Stimulated activated CD8-positive, alpha-beta memory T cell treated with anti-CD3 and anti-CD28 coated beads, Interleukin-2, amount 100 ng/mL, for 48 hours (primary cell): Measurements from ENCODE around the gene RNF145.
"Not testable (repeated sequence)": the region's sequence is repeated elsewhere in the genome, so short reads cannot be mapped to it uniquely, and the experiment has no call there.

Experiments used
- DNase-seq, 2 donors: peaks; one replicate each; pipeline ENCODE4 v3.0.0-alpha.2; 2020; ENCODE audit warnings: low read depth in 2 of 2

The RNF145 gene, protein sequence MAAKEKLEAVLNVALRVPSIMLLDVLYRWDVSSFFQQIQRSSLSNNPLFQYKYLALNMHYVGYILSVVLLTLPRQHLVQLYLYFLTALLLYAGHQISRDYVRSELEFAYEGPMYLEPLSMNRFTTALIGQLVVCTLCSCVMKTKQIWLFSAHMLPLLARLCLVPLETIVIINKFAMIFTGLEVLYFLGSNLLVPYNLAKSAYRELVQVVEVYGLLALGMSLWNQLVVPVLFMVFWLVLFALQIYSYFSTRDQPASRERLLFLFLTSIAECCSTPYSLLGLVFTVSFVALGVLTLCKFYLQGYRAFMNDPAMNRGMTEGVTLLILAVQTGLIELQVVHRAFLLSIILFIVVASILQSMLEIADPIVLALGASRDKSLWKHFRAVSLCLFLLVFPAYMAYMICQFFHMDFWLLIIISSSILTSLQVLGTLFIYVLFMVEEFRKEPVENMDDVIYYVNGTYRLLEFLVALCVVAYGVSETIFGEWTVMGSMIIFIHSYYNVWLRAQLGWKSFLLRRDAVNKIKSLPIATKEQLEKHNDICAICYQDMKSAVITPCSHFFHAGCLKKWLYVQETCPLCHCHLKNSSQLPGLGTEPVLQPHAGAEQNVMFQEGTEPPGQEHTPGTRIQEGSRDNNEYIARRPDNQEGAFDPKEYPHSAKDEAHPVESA

DNA sequence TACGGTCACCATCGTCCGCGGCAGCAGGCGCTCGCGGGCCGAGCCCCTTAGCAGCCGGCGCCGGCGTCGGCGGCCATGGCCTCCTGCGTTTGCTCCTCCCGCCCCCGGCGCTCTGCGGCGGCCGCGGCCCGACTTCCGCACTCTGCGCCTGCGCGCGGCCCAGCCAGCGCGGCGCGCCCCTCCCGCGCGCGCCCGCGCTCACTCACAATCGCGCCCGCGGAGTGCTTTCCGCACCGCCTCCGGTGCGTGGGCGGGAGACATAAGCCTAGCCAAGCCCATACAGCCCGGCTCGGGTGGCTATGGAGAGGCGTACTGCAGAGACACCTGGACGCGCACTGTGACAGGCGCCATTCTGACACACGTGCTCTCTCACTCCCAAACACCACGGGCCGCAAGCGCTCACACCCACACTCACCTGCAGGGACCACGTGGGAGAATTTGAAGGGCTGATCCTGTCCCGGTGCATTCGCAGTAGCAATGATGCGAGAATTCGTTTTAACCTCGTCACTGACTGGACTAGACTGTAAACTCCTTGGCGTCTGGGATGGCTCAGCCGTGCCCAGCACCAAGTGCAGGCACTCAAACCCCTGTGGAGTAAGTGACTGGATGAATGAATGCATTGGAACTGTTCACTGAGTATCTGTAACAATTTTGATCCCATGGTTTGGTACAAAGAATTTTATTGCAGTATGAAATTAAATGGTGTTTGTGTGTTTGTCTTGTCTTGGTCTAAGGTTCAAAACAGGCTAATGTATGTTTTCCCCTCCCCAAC is at the start of gene RNF145:
TSS of gene RNF145 (minus strand) at position 116 of the 772 bp plus-strand sequence. CDS start 5,936 bp downstream, outside the sequence.
- DNase-seq = peak; percentile 89 to 90

DNA sequence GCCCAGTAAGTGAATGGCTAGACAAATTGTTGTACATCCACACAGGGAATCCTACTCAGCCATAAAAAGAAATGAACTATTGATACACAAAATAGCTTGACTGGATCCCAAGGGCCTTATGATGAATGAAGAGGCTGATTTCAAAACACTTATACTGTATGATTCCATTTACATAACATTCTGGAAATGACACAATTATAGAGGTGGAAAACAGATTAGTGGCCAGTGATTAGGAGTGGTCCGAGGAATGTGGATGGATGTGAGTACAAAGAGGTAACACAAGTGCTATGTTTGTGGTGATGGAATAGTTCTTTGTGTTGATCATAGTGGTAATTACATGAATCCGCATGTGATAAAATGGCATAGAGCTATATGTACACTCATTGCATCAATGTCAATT is 49.0 kb upstream of the RNF145 start:
- DNase-seq = no peak

DNA sequence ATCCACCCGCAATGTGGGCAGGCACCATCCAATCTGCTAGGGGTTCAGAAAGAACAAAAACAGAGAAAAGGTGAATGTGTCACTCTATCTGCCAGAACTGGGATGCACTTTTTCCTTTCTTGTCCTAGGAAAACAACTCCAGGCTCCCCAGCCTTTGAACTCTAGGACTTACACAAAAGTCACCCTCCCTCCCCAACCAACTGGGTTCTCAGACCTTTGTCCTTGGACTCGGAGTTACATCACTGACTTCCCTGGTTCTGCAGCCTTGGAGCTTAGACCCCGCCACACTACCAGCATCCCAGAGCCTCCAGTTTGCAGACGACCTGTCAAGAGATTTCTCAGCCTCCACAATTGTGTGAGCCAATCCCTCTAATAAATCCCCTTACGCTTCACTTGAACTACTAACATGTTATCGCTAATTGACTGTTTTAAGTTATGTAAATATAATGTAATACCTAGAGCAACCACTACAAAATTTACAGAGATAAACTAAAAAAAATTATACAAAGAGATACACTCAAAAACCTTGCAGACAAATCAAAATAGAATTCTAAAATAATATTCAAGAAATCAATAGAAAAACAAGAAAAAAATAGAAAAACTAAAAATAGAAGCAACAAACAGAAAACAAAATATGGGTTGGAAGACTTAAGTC is 48.4 kb upstream of the RNF145 start:
- DNase-seq = no peak

DNA sequence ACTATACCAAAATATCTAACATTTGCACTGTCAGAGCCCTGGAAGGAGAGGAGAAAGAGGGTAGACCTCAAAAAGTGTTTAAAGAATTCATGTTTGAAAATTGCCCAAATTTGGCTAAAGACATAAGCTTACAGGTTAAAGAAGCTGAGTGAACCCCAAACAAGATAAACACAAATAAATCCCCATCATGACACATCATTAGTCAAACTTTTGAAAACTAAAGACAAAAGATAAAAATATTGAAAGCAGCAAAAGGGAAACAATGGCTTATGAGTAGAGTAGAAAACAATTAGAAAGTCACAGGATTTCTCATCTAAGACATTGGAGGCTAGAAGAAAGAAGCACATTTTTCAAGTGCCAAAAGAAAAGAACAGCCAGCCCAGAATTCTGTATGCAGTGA is 47.7 kb upstream of the RNF145 start:
- DNase-seq = no peak

DNA sequence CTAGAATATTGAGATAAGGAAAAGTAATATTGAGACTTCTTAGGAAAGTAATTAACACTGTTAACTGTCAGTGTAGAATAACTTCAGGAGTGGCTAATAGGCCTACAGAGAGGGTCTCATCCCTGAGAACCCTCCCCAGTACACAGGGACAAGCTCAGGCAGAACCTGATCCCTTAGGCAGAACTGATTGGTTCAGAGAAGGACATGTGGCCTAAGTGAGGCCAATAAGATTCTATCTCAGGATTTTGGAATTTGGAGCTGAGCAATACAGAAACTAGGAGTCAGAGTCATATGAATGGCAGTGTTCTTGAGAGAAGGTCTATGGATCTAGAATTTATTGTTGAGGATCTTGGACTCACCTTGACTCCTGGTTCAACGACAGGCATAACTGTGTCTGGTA is 42.8 kb upstream of the RNF145 start:
- no peak for DNase-seq

DNA sequence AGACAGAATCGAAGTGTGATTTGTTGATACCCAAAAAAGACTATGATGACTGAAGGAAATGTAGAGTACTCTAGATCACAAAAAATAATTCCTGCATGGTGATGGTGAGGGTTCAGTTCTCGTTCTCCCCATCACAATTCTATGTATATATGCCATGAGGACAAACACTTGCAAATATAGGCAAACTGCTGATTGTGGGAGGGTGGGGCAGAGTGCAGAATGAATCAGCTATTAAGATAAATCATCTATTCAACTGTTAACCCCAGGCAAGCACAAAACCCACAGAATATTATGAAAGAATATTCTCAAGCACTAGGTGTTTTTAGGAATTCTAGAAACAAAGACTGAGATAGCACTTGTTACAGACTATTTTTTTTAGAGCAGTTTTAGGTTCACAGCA is 39.8 kb upstream of the RNF145 start:
- no peak for DNase-seq

DNA sequence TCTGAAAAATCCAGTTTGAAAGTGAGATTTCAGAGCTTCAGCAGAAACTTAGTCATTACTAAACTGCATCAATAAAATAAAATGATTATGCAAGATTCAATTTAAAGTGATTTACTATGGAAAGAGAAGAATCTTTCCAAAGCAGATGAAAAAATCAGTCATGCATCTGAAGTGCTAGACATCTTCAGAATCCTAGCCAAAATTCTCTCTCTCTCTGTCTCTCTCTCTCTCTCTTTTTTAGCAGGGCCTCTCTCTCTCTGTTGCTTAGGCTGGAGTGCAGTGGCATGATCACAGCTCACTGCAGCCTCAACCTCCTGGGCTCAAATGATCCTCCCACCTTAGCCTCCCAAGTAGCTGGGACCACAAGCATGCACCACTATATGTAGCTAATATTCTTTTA is 35.5 kb upstream of the RNF145 start:
- no peak for DNase-seq

DNA sequence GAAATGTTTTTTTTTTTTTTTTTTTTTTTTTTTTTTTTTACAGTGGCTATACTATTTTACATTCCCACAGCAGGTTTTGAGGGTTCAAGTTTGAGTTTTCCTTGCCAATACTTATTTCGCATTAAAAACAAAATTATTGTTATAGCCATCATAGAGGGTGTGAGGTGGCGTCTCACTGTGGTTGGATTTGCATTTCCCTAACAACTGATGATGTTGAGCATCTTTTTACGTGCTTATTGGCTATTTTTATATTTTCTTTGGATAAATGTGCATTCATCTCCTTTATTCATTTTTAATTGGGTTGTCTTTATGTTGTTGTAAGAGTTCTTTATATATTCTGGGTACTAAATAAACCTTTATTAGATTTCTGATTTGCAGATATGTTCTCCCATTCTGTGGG is 34.8 kb upstream of the RNF145 start:
- DNase-seq = no peak

DNA sequence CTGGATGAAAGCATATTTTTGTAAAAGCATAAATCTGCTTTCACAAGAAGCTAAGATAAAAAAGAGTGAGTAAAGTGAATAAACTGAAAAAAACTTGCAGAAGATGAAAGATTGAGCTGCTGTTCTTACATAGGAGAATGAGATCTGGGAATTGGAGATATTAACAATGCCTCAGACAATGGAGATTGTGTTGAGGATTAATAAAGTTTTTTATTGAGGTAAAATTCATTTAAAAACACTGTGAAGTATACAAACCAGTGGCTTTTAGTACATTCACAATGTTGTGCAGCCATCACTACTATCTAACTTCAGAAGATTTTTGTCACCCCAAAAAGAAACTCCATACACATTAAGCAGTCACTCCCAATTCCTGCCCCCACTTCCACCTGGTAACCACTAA is 34.0 kb upstream of the RNF145 start:
- no peak for DNase-seq

DNA sequence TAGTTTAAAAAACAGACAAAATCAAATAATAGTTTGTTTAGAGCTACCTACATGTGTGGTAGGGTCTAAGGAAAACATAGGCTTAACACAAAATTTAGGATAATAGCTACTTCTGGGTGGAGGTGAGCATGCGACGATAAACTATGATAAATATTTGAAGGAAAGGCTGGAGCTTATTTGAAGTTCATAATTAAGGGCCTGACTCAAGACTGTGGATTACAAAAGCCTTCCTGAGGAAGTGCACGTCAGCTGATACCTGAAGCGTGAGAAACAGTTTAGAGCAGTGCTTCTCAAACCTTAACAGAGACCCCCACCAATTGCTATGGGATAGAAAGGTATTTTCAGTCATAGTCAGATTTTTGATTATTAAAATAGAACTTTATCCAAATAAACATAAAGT is 33.3 kb upstream of the RNF145 start:
- DNase-seq = no peak

DNA sequence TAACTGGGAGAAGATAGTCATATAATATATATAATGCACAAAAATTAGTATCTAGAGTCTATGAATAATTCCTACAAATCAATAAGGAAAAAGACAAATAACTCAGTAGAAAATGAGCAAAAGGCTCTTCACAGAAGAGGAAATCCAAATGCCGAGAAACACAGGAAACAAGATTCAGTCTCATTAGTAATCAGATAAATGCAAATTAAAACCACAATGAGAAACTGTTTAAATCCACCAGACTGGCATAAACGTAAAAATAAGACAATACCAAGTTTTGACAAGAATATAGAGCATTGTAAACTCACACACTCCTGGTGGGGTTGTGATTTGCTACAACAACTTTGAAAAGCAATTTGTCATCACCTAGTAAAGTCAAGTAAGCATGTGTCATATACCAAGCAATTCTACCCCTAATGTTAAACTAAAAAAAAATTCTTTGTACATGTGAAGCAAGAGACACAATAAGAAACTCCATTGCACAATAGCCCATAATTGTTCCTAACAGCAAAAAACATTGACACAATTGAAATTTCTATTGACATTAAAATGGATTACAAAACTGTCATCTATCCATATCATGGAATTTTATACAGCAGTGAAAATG is 32.7 kb upstream of the RNF145 start:
- DNase-seq = no peak

DNA sequence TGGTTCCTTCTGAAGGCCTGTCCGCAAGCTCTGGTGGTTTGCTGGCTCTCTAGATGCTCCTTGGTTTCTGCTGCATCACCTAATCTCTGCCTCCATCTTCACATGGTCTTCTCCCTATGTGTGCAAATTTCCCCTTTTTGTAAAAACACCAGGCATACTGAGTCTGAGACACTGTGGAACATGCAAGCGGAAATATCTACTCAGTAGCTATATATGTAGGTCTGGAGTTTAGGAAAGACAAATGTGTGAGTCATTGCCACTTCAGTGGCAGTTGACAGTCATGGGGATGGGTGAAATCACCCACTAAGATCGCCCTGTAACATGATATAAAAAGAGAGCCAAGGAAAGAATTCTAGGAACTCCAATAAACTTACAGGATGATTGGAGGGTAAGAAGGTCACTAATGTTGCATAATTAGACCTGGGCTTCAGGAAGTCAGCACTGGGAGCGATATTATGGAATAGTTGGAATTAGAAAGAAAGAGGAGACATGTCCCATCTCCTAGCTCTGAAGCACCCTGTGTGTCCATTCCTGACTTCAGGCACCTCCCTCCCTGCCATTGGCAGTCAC is 31.0 kb upstream of the RNF145 start:
- no peak for DNase-seq

DNA sequence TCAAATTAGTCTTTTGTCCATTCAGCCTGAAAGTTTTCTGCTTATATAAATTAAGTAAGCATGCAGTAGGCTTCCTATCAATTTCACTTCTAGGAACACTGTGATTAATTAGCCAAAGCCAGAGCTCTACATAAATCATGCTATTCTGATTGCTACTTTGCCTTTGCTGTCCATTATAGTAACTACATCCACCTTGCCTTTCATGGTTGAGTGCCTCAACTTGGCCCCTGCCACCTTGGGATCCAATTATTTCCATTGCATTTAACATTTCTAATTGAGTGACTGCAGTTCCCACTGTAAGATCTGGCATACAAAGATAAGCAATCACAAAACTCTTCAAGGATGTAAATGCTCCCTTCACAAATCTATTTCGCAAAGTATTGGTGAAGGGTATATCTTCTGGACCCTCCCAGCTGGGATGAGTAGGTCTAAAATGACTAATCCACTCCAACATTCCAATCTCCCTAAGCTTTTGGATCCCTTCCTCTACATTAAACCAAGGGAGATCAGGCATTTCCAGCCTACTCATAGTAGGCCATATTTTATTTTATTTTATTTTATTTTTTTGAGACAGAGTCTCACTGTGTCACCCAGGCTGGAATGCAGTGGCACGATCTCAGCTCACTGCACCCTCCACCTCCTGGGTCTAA is 26.6 kb upstream of the RNF145 start:
- DNase-seq = not testable (repeated sequence)

DNA sequence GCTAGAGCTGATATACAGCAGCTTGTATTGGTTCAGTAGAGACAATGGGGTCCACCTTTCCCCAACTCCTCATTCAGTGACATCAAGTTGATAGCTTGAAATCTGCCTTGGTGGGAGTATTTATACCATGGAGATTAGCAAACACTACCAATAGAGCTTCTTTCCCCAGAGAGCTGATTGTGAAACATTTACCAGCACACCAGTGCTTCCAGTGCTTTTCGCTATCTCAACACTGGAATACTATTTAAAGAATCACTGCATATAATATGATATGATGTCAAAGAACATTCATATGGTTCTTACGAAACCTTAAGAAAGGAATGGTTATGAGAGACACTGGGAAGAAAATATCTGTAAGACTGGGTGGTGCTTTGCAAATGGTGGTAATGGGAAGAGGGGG is 21.8 kb upstream of the RNF145 start:
- DNase-seq = no peak

DNA sequence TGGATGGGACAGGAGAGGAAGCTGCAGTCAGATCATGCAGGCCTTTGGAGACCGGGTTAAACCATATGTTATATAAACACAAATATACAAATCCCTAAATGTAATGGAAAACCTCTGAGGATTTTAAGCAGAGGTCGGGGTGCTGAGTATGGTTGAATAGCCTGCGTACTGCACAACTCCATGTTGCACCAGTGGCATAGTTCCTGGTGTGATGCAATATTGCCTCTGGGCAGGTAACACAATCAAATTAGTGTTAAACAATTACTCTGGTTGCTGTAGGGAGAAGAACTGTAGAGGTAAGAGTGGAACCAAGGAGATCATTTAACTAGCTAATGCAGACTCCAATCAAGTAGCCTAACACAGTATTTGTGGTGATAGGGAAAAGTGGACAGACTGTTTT is 21.3 kb upstream of the RNF145 start:
- DNase-seq = no peak

DNA sequence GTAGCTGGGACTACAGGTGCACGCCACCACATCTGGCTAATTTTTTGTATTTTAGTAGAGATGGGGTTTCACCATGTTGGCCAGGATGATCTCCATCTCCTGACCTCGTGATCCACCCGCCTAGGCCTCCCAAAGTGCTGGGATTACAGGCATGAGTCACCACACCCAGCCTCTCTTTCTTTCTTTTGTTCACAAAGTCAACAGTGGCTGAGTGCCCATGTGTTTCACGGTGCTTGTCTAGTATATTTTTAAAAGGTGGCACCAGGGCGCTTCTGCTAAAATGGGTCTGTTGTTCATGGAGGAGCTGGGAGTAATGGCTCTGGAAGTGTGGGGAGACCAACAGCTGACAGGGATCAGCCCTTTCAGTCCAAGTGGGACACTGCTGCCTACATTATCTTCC is 18.7 kb upstream of the RNF145 start:
- DNase-seq = not testable (repeated sequence)

DNA sequence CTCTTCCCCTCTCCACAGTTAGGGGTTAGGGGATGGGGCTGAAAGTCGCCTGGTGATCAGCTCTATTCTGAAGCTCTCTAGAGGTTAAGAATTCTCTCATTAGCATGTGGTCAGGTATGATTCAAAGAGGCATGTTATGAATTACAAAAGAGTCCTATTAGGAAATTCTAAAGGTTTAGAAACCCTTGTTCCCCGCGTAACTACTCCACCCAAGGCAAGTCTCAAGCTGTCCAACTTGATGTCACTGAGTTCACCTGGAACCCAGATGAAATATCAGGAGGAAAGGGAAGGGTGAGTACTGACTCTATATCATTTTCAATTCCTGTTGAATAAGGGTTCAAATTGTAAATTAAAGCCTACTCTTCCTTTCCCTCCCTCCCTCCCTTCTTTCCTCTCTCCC is 18.1 kb upstream of the RNF145 start:
- DNase-seq = no peak

DNA sequence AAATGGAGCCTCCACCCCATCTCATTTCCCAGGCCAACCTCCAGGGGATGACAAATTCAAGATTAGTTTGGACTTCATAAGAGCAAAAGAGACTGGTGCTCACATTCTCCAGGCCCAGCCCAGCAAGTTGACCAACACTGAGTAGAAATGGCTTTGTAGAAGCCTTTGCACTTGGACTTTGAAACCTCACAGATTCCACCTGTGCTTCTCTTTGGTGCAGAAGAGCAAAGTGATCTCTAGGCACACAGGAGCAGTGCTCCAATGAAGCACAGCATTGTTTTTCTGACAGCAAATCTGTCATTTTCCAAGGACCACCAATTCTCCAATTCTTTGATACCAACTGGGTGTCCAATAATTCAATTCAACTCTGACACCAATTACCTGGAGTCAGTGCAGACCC is 17.1 kb upstream of the RNF145 start:
- no peak for DNase-seq

DNA sequence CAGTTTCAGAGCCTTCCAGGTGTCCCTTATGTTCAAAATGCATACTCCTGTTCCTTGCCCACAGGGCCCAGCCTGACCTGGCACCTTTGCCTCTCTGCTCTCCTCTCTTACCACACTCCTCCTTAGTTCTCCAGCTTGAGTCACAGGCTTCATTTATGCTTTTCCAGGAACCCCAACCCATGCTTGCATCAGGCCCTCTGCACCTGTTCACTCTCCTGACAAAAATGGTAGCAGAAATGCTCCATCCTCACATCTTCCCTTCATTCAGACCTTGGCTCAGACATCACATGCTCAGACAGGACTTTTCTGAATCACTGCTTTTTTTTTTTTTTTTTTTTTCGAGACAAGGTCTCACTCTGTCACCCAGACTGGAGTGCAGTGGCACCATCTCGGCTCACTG is 15.1 kb upstream of the RNF145 start:
- DNase-seq = no peak

DNA sequence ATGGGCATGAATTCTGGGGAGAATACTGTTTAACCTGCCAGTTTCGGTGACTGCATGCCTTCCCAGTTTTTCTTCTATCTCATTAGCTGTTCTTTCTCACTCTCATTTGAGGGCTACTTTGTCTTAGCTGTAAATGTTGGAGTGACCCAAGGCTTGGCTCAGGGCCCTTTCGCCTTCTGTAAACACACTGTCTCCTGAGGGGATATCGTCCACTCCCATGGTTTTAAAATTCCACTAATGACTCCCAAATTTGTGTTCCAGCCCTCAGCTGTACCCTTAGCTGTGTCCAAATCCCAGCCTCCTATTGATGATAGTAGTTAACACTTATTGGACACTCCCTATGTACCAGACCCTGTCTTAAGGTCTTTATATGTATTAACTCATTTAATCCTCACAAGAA is 14.1 kb upstream of the RNF145 start:
- no peak for DNase-seq

DNA sequence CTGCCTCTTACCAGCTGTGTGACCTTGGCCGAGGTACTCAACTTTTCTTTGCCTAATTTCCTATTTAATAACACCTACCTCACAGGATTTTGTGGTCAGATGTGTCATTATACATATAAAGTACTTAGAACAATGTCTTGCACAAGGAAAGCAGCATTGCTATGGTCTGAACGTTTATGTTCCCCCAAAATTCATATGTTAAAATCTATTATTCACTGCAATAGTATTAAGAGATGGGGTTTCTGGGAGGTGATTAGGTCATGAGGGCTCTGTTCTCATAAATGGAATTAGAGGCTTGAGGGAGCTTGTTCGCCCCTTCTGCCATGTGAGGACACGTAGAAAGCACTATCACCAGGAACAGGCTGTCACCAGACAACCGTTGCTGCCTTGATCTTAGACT is 10.9 kb upstream of the RNF145 start:
- DNase-seq = no peak
